ENCODE data around the gene IFT88.

Gene IFT88

DNA sequence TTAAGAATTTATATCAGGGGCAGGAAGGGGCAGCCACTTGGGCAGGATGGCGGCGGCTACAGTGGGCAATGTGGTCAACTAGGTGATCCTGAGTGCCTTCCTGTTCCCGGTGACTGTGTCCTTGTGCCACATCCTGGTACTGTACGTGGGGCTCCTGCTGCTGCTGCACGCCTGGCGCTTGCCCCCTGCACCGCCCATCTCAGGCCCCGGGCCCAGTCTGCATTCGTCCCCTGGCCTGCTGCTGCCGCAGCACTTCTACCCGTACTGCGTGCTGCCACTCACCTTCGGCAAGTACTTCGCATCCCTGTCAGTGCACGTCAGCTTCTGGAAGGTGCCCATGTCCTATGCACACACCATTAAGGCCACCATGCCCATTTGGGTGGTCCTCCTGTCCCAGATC is 40.1 kb downstream of the IFT88 start:
- DNase-seq (ENCODE audit: low read depth) = no peak
- no peak overlapping the region for H3K4me3 ChIP-seq (ENCODE audit: low read depth, low read length)
- TF ChIP-seq, protein P1, sequence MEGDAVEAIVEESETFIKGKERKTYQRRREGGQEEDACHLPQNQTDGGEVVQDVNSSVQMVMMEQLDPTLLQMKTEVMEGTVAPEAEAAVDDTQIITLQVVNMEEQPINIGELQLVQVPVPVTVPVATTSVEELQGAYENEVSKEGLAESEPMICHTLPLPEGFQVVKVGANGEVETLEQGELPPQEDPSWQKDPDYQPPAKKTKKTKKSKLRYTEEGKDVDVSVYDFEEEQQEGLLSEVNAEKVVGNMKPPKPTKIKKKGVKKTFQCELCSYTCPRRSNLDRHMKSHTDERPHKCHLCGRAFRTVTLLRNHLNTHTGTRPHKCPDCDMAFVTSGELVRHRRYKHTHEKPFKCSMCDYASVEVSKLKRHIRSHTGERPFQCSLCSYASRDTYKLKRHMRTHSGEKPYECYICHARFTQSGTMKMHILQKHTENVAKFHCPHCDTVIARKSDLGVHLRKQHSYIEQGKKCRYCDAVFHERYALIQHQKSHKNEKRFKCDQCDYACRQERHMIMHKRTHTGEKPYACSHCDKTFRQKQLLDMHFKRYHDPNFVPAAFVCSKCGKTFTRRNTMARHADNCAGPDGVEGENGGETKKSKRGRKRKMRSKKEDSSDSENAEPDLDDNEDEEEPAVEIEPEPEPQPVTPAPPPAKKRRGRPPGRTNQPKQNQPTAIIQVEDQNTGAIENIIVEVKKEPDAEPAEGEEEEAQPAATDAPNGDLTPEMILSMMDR (IDR thresholded peaks at IDR 0.05; ENCODE audit: low read depth, low read length) = no peak
- TF ChIP-seq, protein P2, sequence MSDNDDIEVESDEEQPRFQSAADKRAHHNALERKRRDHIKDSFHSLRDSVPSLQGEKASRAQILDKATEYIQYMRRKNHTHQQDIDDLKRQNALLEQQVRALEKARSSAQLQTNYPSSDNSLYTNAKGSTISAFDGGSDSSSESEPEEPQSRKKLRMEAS (IDR thresholded peaks at IDR 0.05; ENCODE audit: low read depth, low read length) = no peak
- TF ChIP-seq MYC (IDR thresholded peaks at IDR 0.05; ENCODE audit: low read depth, low read length) = no peak
- TF ChIP-seq POLR2A (IDR thresholded peaks at IDR 0.05; ENCODE audit: extremely low read depth, insufficient read length) = no peak

DNA sequence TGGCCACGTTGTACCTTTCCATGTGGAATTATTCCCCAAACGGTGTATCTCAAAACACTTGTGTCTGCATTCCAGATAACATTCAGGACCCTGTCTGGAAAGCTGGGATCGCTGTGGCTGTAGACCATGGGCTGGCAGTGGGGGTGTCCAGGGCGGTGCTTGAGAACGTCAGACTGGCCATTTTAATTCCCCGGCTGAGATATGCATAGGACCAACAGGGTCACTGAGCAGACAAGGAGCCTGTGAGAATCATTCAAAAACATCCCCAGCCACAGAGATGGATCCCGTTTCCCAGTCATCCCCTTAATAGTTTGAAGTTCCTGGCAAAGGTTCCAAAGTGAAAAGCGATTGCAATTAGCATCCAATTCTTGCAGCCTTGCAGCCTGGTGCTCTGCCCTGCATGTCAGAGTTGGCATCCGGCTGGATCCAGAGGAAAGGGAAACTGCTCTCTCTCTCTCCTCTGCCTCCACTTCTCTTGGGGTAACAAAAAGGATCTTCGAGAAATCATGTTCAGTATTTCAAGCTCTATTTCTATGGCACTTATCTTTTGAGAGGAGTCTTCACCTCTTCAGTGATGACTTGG is 41.6 kb downstream of the IFT88 start:
- DNase-seq (ENCODE audit: low read depth) = no peak
- no peak overlapping the region for H3K4me3 ChIP-seq (ENCODE audit: low read depth, low read length)
- TF ChIP-seq, protein P1 (IDR thresholded peaks at IDR 0.05; ENCODE audit: low read depth, low read length) = no peak
- TF ChIP-seq, protein P2 (IDR thresholded peaks at IDR 0.05; ENCODE audit: low read depth, low read length) = no peak
- no peak for TF ChIP-seq POLR2A (IDR thresholded peaks at IDR 0.05; ENCODE audit: extremely low read depth, insufficient read length)
- no peak for TF ChIP-seq MYC (IDR thresholded peaks at IDR 0.05; ENCODE audit: low read depth, low read length)

DNA sequence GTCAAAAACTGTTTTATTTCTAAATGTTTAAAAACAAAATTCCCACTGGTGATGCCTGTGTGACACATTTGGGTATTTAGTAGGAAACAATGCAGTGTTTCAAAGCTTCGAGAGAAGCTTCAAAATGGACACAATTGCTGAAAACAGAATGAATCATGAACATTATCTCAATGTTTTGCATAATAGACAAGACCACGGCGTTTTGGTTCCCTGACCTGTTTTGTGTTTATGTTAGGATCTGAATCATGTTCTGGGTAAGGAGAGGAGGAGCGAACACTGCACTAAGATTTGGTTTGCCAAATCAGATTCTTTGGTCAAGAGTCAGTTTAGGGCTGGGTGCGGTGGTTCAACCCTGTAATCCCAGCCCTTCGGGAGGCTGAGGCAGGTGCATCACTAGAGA is 42.2 kb downstream of the IFT88 start:
- H3K4me3 ChIP-seq (ENCODE audit: low read depth, low read length) = no peak overlapping the region
- no peak for DNase-seq (ENCODE audit: low read depth)
- no peak for TF ChIP-seq MYC (IDR thresholded peaks at IDR 0.05; ENCODE audit: low read depth, low read length)
- TF ChIP-seq, protein P1 (IDR thresholded peaks at IDR 0.05; ENCODE audit: low read depth, low read length) = no peak
- TF ChIP-seq POLR2A (IDR thresholded peaks at IDR 0.05; ENCODE audit: extremely low read depth, insufficient read length) = no peak
- TF ChIP-seq, protein P2 (IDR thresholded peaks at IDR 0.05; ENCODE audit: low read depth, low read length) = no peak

DNA sequence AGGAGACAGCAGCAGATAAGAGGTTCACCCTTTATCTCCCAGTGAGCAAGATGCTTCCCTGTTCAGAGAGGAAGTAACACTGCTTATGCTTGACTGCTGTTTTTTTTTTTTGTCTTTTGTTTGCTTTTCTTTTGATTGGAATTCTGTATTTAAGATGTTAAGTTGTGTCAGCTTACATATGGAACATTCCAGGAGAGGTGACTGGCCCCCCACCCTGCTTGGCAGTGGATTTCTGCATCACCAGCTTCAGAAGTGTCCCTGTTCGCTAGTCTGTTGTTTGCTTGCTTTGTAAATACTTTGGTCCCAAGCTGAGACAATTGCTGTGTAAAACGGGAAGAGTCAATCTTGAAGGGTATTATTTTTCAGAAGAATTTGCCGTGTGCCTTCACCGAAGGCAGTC is 43.0 kb downstream of the IFT88 start:
- no peak for DNase-seq (ENCODE audit: low read depth)
- H3K4me3 ChIP-seq (ENCODE audit: low read depth, low read length) = no peak overlapping the region
- TF ChIP-seq POLR2A (IDR thresholded peaks at IDR 0.05; ENCODE audit: extremely low read depth, insufficient read length) = no peak
- TF ChIP-seq, protein P2 (IDR thresholded peaks at IDR 0.05; ENCODE audit: low read depth, low read length) = no peak
- TF ChIP-seq, protein P1 (IDR thresholded peaks at IDR 0.05; ENCODE audit: low read depth, low read length) = no peak
- TF ChIP-seq MYC (IDR thresholded peaks at IDR 0.05; ENCODE audit: low read depth, low read length) = no peak

DNA sequence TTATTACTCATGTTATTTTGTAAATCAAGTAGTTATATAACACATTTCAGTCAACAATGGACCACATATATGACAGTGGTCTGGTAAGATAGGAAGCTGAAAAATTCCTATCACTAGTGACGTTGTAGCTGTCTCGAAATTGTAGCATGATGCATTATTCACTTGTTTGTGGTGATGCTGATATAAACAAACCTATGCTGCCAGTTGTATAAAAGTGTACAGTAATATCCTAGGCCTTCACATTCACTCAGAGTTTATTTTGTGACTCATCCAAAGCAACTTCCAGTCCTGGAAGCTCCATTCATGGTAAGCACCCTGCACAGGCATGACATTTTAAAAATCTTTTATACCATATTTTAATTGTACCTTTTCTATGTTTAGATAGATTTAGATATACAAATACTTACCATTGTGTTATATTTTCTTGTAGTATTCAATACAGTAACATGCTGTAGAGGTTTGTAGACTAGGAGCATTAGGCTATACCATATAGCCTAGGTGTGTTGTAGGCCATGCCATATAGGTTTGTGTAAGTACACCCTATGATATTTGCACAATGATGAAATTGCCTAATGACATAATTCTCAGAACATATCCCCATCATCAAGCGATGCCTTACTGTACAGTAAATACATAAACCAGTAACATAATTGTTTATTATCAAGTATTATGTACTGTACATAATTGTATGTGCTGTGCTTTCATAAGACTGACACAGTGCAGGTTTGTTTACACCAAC is 49.3 kb downstream of the IFT88 start:
- no peak for DNase-seq (ENCODE audit: low read depth)
- H3K4me3 ChIP-seq (ENCODE audit: low read depth, low read length) = no peak overlapping the region
- TF ChIP-seq, protein P1 (IDR thresholded peaks at IDR 0.05; ENCODE audit: low read depth, low read length) = no peak
- TF ChIP-seq, protein P2 (IDR thresholded peaks at IDR 0.05; ENCODE audit: low read depth, low read length) = no peak
- TF ChIP-seq MYC (IDR thresholded peaks at IDR 0.05; ENCODE audit: low read depth, low read length) (no peak), POLR2A (IDR thresholded peaks at IDR 0.05; ENCODE audit: extremely low read depth, insufficient read length) (no peak)

Data from NB4 (cell line).